ENCODE data around the gene CALCOCO1.
A peak's percentile ranks its signal among the peaks of the same experiment; 100 is the strongest.

Gene CALCOCO1

DNA sequence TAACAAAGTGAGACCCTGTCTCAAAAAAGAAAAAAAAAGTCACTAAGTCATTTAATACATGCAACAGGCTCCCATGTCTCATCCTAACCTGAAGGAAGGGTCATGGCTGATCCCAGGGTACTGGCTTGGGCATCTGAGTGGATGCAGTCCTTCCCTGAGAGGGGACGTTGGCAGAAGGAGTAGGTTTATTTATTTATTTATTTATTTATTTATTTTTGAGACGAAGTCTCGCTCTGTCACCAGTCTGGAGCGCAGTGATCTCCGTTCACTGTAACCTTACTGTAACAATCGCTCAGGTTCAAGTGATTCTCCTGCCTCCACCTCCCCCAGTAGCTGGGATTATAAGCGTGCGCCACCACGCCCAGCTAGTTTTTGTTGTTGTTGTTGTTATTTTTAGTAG, 7.2 kb upstream of the CALCOCO1 start:
- DNase-seq (ENCODE audit: low read depth) = no peak
- TF ChIP-seq, protein P1, sequence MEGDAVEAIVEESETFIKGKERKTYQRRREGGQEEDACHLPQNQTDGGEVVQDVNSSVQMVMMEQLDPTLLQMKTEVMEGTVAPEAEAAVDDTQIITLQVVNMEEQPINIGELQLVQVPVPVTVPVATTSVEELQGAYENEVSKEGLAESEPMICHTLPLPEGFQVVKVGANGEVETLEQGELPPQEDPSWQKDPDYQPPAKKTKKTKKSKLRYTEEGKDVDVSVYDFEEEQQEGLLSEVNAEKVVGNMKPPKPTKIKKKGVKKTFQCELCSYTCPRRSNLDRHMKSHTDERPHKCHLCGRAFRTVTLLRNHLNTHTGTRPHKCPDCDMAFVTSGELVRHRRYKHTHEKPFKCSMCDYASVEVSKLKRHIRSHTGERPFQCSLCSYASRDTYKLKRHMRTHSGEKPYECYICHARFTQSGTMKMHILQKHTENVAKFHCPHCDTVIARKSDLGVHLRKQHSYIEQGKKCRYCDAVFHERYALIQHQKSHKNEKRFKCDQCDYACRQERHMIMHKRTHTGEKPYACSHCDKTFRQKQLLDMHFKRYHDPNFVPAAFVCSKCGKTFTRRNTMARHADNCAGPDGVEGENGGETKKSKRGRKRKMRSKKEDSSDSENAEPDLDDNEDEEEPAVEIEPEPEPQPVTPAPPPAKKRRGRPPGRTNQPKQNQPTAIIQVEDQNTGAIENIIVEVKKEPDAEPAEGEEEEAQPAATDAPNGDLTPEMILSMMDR (IDR thresholded peaks at IDR 0.05; ENCODE audit: insufficient read depth, low read depth, low read length, missing control alignments) = no peak
- H3K4me3 ChIP-seq (ENCODE audit: low read depth, low read length) = no peak overlapping the region

DNA sequence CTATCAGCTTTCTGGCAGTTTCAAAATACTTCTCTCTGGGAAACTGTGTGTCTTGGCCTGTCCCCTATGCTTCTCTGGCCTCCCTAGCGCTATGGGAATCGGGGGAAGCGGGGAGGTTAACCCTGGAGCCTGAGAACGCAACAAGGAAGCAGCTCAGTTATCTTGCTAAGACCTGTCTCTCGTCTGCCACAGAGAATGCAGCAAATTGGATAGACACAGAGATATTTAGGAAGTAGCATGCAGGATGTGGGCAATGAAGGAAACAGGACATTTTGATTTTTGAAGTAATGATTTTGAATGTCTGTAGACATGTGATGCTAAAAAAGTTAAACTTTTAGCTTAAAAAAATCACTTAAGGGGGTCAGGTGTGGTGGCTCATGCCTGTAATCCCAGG, 6.6 kb upstream of the CALCOCO1 start:
- DNase-seq (ENCODE audit: low read depth) = no peak
- no peak overlapping the region for H3K4me3 ChIP-seq (ENCODE audit: low read depth, low read length)
- TF ChIP-seq, protein P1 (IDR thresholded peaks at IDR 0.05; ENCODE audit: insufficient read depth, low read depth, low read length, missing control alignments) = no peak

DNA sequence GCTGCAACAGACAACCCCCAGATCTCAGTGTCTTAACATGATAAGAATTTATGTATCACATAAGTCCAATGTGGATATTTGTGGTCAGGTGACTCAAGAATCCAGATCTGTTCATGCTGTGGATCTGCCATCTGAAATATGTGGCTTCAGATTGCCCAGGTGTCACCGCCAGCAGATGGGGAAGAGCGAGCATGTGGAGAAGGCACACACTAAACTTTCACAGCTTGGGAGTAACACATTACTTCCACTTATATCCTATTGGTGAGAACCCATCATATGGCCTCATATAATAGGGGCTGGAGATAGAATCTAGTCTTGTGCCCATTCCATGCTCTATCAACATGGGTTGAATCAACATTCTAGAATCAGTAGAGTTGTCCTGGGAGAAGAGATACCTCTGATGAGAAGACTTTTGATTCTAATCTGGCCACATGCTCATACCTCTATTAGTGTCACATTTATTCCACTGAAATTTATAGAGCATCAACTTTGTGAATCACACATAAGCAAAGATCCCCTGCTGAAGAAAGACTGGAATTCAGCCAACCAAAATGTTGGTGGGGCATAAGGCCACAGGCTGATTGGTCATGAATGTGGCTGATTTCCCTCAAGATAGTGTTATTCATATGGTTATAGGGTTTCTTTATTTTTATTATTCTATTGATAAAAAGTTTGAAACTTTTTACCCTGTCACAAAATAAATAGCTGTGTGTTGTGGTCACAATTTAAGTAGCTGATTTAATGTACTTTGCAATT, 6.0 kb upstream of the CALCOCO1 start:
- DNase-seq (ENCODE audit: low read depth) = no peak
- TF ChIP-seq, protein P1 (IDR thresholded peaks at IDR 0.05; ENCODE audit: insufficient read depth, low read depth, low read length, missing control alignments) = no peak

DNA sequence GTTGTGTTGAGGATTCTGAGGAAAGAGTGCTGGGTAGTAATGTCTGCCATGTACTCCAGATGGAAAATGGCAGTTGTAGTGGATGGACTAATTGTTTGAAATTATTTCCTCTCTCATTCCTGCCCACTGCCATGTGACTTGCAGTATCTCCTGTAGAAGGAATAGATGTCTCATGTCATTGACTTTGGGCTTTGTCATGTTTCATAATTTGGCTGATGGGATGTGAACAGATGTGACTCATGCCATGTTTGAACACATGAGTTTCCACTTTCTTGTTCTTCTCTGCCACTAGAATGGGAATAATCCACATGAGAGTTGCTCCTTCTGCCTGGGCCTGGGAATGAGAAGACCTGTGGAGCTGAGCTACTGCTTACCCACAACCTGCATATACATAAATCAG, 2.4 kb upstream of the CALCOCO1 start:
- DNase-seq (ENCODE audit: low read depth) = no peak
- no peak overlapping the region for H3K4me3 ChIP-seq (ENCODE audit: low read depth, low read length)
- TF ChIP-seq, protein P1 (IDR thresholded peaks at IDR 0.05; ENCODE audit: insufficient read depth, low read depth, low read length, missing control alignments) = no peak

More for the DNA sequence above, 6.0 kb upstream of the CALCOCO1 start:
- no peak overlapping the region for H3K4me3 ChIP-seq (ENCODE audit: low read depth, low read length)

DNA sequence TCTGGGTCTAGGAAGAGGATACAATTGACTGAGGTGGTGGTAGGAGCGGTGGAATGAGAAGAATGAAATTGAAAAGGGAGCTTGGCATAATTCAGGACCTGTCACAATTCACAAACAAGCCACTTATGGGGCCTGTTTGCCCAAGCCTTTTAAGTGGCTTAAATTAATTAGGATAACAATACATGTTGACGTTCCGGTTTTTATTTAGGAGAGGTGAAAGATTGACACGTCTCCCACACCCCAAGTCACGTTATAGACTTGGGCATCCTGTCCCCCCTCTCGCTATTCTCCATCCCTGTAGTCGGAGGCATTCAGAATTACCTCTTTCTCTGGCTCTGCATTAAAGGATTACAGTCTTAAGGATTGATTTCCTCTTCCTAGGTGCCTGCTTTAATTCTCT, 954 bp upstream of the CALCOCO1 start:
- TF ChIP-seq, protein P1 (IDR thresholded peaks at IDR 0.05; ENCODE audit: insufficient read depth, low read depth, low read length, missing control alignments) = no peak
- DNase-seq (ENCODE audit: low read depth) = no peak
- H3K4me3 ChIP-seq (ENCODE audit: low read depth, low read length) = peak overlapping the region; percentile 70

DNA sequence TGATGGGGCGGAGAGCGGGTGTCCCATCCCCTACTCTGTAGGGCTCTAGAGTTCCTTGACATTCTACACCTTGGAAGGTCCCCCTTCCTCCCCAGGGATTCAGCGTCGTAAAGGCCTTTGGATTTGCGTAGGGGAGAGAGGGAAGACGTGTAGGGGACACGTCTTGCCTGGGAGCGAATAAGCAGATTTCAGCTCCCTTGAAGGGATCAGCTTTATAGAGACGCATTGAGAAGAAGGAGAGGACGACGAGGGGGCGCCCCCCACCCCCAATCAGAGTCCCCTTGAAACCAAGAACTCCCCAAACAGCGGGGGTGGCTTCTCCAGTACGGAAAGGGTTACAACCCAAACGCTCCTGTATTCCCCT, 324 bp downstream of the CALCOCO1 start:
- TF ChIP-seq, protein P1 (IDR thresholded peaks at IDR 0.05; ENCODE audit: insufficient read depth, low read depth, low read length, missing control alignments) = no peak
- DNase-seq (ENCODE audit: low read depth) = no peak
- H3K4me3 ChIP-seq (ENCODE audit: low read depth, low read length) = peak overlapping the region; percentile 94

DNA sequence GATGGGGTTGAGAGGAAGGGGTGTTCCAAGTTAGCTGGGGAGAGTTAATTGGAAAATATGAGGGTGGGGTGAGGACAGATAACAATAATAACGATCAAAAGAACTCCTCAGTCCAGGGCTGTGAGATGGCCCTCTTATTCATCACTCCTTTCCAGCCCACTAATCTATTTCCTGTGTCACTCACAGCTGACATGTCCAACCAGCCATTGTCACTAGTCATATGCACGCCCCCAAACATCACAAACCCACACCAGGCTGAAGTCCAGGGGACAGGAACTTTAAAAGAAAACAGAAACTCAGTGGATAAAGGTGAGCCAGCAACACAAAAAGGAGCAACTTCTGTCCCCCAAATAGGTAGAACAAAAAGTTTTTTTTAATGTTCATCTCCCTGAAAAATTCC, 911 bp downstream of the CALCOCO1 start:
- TF ChIP-seq, protein P1 (IDR thresholded peaks at IDR 0.05; ENCODE audit: insufficient read depth, low read depth, low read length, missing control alignments) = no peak
- peak; percentile 50 for DNase-seq (ENCODE audit: low read depth)
- H3K4me3 ChIP-seq (ENCODE audit: low read depth, low read length) = peak overlapping the region; percentile 94
